Erythroblast (primary cell): ENCODE data around the gene CARD10.

ENCODE experiments used
- GATA1 ChIP-seq: IDR thresholded peaks from 2 replicates; pipeline ENCODE4 v1.6.1; 2011; ENCODE audit warnings: low read depth, mild to moderate bottlenecking, control low read depth, low read length, moderate library complexity
- POLR2A ChIP-seq: IDR thresholded peaks from 2 replicates; pipeline ENCODE4 v1.6.1; 2011; ENCODE audit warnings: mild to moderate bottlenecking, low read length

DNA sequence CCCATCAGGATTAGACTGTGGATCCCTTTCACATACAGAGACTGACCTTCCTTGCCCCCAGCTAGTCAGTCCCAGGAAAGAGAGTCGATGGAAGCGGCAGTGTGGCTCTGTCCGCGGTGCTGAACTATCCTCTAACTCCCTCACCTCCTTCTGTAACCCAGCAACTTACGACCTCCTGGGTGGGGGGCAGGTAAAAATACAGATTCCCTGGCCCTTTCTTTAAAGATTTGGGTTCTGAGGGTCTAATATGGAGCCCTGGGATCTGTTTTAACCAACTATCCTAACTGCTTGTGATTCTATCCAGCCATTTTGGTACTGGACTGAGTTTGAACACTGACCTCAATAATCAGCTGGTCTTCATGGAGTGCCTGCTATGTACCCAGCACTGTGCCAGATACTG, 56.2 kb downstream of the CARD10 start:
- TF ChIP-seq POLR2A (no peak), GATA1 (no peak)
